Motor neuron (in vitro differentiated cells): ENCODE data around the gene VSIG10L2. TPM values are rescaled to one million over a fixed set of nuclear protein-coding genes. Genes with fewer than 3 reads are reported as not detected.
A peak's percentile ranks its signal among the peaks of the same experiment; 100 is the strongest.

ENCODE experiments used
- ATAC-seq, 8 experiments: fragments of 200-7000 bp; cut with Tn5 transposase; replicated peaks in 6 of 8; 2 replicates each; pipeline ENCODE4 v1.8.0; 2021; ENCODE audit warnings: mild to moderate bottlenecking in 8 of 8, moderate library complexity in 8 of 8
- H3K27ac ChIP-seq, 2 donors: fragments of 250-450 bp; sonication (Bioruptor Pico); 2 replicates each; pipeline ENCODE4 v1.9.0; 2021; ENCODE audit warnings: antibody characterized with exemption in 2 of 2, mild to moderate bottlenecking in 2 of 2, moderate library complexity in 1 of 2
- H3K4me1 ChIP-seq, 2 donors: fragments of 250-450 bp; sonication (Bioruptor Pico); replicated peaks in 1 of 2; 2 replicates each; pipeline ENCODE4 v1.6.1; 2021; ENCODE audit warnings: antibody characterized with exemption in 2 of 2, mild to moderate bottlenecking in 2 of 2, moderate library complexity in 1 of 2
- H3K4me3 ChIP-seq, 5 donors: fragments of 250-450 bp; sonication (Bioruptor Pico); 2 replicates each; pipeline ENCODE4 v1.9.0; 2021; ENCODE audit warnings: antibody characterized with exemption in 5 of 5, mild to moderate bottlenecking in 5 of 5, moderate library complexity in 4 of 5
- WGBS, 10 experiments: fragments of 450-650 bp; shearing (Covaris generic); methylation state at CpG; one replicate each; pipeline ENCODE4 v1.0.0; 2022; 5-methylcytosine and 5-hydroxymethylcytosine counted together
- in situ Hi-C, 9 experiments: fragments of 400-800 bp; cut with MboI; loops; one replicate each; pipeline ENCODE4 v1.15.0; 2021; ENCODE audit warnings: low sequenced_read_pairs in 9 of 9, low pct_unique_long_range_greater_than_20kb in 2 of 9; ENCODE audit not compliant: unreplicated experiment in 9 of 9
- total RNA-seq, 8 experiments: library from RNA; unstranded; fragments of 300-600 nt; gene quantifications; 2 replicates each; pipeline versions ENCODE4 v1.2.3 to v1.2.4, GENCODE V29; 2022

VSIG10L2 gene
- total RNA-seq, 8 experiments from 2014 or later: 0.05 to 0.47 (median 0.09) TPM; not detected in 3

DNA sequence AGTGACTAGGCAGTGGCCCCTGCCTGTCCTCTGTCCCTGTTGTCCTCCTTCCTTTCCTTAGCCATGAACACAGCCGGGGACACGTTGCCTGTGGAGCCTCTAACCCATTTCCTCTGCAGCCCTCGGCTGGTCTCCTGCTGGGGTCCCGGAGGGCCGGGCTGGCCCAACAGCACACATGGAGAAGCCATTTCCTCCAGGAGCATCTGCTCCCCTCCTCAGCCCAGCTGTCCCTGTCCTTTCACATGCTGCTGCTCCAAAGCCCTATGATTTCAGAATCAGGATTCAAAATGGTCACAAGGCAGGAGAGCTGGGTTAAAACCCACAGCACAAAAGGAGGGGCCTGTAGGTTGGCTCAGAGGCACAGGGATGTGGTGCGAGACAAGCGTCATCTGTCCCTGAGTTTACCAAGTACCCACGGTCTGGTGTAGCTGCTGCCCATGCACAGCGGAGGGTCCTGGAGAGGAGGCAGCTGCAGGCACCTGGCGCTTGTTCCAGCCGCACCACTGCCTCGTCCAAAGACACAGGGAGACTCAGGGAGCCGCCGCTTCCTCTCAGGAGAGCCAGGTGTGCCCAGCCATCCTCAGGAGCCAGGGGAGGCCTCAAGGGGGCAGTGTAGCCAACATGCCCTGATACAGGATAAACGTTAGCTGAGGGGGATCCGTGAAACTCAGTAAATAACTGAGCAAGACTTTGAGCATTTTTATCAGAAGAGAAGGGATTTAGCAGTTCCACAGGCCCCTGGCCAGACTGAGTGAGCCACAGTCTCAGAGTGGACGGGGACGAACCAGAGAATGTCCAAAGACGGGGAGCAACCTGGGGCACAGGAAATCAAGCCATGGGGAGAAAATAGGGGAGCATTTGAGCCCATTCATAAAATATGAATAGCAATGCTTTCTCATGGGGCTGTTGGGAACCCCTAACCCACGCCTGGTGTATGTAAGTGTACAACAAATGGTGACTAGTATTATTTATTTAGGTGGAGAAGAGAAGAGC is 3.9 kb upstream of the VSIG10L2 start:
- WGBS, 10 experiments: 0 to 52% (median 14%) methylated on average over 3 to 9 of the region's 20 CpGs; no CpG with 5 or more reads in 3 of the 10 experiments
- peak; percentile 30 to 88 (median 64) for ATAC-seq
- Histone ChIP-seq H3K4me1 (peaks cover 0 to 9% of the 10 kb centered on the region in 2 donors), H3K4me3 (no peak overlapping the region), H3K27ac (no peak overlapping the region)
- in situ Hi-C loops: loop anchor here in 2 of 9 experiments (25.0 kb wide), 2 partner anchors 120 to 245 kb away; partner anchors contain the start of gene CDON (in 1 of the 2)

DNA sequence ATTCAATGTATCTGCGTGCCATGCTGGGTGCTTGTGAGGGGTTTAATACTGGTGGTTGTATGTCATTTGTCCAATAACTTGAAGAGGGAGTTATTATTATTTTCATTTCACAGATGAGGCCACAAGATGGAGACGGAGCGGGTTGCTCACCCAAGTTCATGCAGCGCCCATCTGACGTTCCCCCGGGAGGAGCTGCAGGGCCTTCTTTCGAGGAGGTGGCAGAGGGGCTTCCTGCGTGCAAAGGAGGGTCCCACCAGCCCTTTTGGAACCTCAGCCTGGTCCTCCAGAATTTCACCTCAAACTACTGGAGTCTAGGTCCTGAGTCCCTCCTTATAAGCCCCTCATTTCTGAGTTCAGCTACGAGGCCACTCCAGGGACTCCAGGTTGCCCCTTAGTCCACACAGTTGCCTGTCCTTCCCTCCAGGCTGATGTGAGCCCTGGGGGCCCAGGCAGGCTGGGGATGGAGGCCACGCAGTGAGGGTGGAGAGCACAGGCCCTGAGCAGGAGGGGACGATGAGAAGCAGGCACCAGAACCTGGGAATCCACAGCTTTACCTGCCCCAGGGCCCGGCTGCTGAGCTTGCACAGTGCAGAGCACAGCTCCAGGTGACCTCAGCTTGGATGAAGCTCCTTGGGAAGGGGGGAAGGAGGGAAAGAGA is 2.9 kb upstream of the VSIG10L2 start:
- WGBS, 10 experiments: 61 to 100% (median 89%) methylated on average over 1 to 9 of the region's 12 CpGs; no CpG with 5 or more reads in 1 of the 10 experiments
- Histone ChIP-seq H3K27ac (no peak overlapping the region), H3K4me1 (peaks cover 0 to 9% of the 10 kb centered on the region in 2 donors), H3K4me3 (no peak overlapping the region)
- no peak for ATAC-seq
- in situ Hi-C loops: loop anchor here in 2 of 9 experiments (25.0 kb wide), 2 partner anchors 119 to 244 kb away; partner anchors contain the start of gene CDON (in 1 of the 2)

DNA sequence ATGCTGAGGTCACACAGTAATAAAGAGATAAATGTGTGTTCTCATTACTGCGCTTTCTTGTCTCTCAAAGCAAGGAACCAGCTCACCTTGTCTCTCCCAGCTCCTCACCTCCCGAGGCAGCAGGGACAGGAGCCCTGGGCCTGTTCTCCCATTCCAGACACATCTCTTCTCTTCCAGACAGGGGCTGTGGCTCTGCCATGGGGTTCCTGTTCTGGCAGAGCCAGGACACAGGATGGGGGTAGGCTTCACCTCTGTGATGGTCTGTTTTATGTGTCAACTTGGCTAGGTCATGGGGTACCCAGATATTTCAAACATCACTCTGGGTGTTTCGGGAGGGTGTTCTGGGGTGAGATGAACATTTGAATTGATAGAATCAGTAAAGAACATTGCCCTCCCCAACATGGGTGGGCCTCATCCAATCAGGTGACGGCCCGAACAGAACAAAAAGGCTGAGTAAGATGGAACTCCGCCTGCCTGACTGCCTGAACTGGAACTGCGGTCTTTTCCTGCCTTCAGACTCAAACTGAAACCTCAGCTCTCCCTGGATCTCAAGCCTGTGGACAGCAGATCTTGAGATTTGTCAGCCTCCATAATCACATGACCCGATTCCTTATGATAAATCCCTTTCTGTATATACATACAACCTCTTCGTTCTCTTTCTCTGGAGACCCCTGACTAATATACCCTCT is 2.0 kb upstream of the VSIG10L2 start:
- no peak for ATAC-seq
- WGBS, 10 experiments: 73 to 100% (median 89%) methylated on average over 1 to 6 of the region's 9 CpGs; no CpG with 5 or more reads in 1 of the 10 experiments
- no peak overlapping the region for H3K27ac ChIP-seq
- H3K4me1 ChIP-seq: peaks cover 0 to 9% of the 10 kb centered on the region in 2 donors
- in situ Hi-C loops: loop anchor here in 2 of 9 experiments (25.0 kb wide), 2 partner anchors 118 to 243 kb away; partner anchors contain the start of gene CDON (in 1 of the 2)
- H3K4me3 ChIP-seq: no peak overlapping the region

DNA sequence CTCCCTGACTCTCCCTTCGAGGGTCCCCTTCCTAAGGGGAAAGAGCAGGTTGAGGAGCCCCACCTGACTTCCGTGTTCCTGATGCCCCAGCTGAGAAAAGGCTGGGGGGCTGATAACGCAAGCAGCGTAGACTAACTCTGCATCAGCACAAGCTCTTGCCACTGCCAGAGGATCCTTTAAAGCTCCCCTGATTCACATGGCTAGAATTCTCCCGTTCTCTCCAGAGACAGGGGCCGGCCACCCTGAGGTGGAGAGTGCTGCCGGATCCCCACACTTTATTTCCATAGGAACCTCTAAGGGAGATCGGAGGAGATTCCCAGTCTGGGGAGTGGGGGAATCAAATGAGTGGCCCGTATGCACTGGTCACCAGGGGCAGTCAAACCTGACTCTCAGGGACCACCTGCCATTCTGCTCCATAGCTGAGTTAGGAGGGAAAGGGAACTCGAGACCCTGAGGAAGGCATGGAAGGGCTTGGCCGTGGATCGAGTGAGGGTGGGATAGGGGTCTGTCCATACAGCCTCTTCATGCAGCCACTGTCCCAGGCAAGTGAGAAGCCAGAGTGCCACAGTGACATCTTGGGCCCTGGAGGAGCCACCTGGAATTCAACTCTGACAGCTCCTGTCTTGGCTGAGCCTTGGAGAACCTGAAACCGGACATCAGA is 1.4 kb upstream of the VSIG10L2 start:
- no peak for ATAC-seq
- in situ Hi-C loops: loop anchor here in 2 of 9 experiments (25.0 kb wide), 2 partner anchors 118 to 243 kb away; partner anchors contain the start of gene CDON (in 1 of the 2)
- Histone ChIP-seq H3K27ac (no peak overlapping the region), H3K4me3 (no peak overlapping the region), H3K4me1 (peaks cover 0 to 3% of the 10 kb centered on the region in 2 donors)
- 0 to 82% (median 74%) methylated on average over 1 to 5 of the region's 13 CpGs; no CpG with 5 or more reads in 3 of the 10 experiments for WGBS, 10 experiments

DNA sequence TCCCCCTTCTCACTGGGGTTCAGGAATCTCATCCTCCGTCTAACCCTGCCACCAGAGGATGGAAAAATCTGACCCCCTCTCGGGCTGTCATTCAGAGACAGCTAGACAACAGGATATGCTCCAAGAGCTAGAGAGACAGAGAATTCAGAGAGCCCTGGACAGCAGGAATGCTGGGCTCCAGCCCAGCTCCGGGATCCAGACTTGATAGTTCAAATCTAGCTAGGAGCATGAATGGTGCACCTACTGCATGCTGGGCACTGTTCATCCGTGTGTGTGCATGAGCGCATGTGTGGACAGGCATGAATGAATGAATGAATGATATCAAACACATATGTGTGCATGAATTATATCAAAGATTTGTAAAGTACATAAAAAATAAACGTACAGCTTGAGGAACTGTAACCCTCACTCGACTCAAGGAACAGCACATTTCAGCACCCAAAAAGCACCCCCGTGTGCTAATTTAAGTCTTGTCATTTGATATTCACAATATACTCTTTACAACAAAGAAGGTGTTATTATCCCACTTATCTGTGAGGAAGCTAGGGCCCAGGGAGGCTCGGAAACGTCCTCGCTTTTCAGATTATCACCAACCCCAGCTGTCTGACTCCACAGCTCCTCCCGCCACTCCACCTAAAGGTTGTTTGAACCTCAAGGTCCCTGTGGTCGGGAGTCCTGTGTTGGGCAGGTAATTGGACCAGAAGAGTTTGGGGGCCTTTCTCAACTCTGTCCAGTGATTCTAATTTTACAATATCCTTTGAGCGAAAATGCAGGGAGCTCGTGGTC is 640 bp upstream of the VSIG10L2 start:
- no peak for ATAC-seq
- WGBS, 10 experiments: 50 to 100% (median 76%) methylated on average over 3 to 13 of the region's 15 CpGs; no CpG with 5 or more reads in 1 of the 10 experiments
- Histone ChIP-seq H3K27ac (no peak overlapping the region), H3K4me1 (peaks cover 0 to 3% of the 10 kb centered on the region in 2 donors), H3K4me3 (no peak overlapping the region)
- in situ Hi-C loops: loop anchor here in 2 of 9 experiments (25.0 kb wide), 2 partner anchors 117 to 242 kb away; partner anchors contain the start of gene CDON (in 1 of the 2)

DNA sequence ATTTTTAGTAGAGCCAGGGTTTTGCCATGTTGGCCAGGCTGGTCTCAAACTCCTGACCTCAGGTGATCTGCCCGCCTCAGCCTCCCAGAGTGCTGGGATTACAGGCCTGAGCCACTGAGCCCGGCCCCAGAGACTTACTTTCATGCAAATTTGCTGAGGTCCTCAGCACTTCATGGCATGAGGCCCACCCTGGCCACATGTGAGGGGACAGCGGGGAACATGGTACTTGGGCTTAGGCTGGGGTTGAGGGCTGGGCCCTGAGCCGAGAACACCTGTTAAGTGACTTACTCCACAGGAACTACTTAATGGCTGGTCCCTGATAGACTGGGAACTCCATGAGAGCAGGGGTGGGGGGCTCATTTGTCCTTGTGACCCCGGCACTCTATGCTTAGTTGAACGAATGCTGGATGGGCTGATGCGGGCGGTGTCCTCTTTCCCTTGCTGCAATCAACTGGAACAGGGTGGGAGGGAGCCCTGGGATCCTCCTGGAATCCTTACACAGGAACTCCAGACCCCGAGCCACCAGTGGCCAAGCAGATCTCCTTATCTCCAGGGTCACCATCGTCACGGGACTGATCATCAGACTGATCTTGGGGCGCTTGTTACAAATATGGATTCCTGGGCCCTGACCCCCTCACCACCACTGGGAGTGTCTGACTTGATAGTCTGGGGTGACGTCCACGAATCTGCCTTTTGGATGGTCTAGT is 1.0 kb downstream of the VSIG10L2 start:
- WGBS, 10 experiments: 92 to 100% (median 96%) methylated on average over 1 to 3 of the region's 14 CpGs; no CpG with 5 or more reads in 7 of the 10 experiments
- Histone ChIP-seq H3K27ac (no peak overlapping the region), H3K4me1 (peaks cover 0 to 3% of the 10 kb centered on the region in 2 donors), H3K4me3 (no peak overlapping the region)
- no peak for ATAC-seq
- in situ Hi-C loops: loop anchor here in 2 of 9 experiments (25.0 kb wide), 2 partner anchors 115 to 240 kb away; partner anchors contain the start of gene CDON (in 1 of the 2)

DNA sequence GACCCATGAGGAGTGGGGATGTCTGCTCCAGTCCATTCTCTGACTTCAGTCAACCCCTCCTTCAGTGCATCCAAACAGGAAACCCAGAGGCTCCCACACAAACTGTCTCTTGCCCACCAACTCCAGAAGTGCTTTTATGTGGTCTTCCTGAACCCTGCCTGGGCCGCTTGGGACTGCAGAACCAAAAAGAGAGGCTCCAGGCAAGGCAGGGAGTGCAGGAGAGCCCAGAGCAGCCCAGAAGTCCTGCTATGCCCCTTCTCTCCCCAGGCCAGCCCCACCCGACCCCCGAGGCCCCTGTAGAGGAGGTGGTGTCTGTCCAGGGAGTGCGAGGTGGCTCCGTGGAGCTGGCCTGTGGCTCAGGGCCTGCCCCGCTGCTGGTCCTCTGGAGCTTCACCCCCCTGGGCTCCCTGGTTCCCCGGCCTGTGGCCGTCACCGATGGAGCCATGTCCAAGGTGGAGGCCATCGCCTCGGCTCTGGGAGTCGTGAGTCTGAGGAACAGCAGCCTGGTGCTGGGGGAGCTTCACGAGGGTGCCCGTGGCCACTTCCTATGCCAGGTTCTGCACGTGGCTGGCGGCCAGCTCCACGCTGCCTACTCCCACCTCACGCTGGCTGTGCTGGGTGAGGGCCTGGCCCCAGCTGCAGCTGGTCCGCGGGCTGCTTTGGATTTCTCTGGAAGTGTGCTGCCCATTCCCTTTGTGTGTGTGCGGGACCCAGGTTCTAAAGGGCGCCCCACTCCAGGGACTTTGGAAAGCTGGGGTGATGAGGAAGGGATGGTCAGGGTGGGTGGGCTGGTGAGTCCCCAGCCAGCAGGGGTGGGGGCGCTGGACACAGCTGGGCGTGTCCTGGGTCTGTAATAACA is 1.8 kb downstream of the VSIG10L2 start:
- 20 to 98% (median 80%) methylated on average over 1 to 7 of the region's 24 CpGs; no CpG with 5 or more reads in 6 of the 10 experiments for WGBS, 10 experiments
- no peak overlapping the region for H3K4me3 ChIP-seq
- no peak overlapping the region for H3K27ac ChIP-seq
- H3K4me1 ChIP-seq: no peaks in the 10 kb centered on the region
- in situ Hi-C loops: loop anchor here in 2 of 9 experiments (25.0 kb wide), 2 partner anchors 115 to 240 kb away; partner anchors contain the start of gene CDON (in 1 of the 2)
- ATAC-seq: no peak

DNA sequence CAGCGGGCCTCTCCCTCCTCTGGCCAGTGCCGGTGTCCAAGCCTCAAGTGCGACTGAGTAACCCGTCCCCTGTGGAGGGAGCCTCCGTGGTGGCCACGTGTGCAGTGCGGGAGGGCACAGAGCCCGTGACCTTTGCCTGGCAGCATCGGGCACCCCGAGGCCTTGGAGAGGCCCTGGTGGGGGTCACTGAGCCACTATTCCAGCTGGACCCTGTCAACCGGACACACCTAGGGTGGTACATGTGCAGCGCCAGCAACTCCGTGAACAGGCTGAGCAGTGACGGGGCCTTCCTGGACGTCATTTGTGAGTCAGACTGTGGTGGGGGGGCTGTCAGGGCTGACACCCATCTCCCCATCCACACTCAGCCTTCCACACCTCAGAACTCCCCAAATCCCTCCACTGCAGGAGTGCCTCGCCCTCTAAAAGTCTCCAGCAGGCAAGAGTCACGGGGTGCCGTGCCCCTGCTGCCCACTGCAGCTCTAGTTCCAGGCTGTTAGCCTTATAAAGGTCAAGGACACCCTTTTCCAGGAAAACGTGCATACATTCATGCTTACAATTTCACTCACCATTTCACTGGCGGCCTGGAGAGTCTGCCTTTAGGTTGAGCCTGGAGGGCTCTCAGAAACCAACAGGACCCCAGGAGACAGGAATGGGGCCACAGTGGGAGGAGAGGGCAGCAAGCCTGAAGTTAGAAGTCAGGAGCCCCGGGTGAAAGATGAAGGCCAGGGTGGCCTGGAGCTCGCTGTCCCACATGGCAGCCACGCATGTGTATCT is 2.6 kb downstream of the VSIG10L2 start:
- WGBS, 10 experiments: 0 to 90% (median 80%) methylated on average over 2 to 10 of the region's 23 CpGs; no CpG with 5 or more reads in 1 of the 10 experiments
- H3K27ac ChIP-seq: no peak overlapping the region
- in situ Hi-C loops: loop anchor here in 2 of 9 experiments (25.0 kb wide), 2 partner anchors 114 to 239 kb away; partner anchors contain the start of gene CDON (in 1 of the 2)
- H3K4me3 ChIP-seq: no peak overlapping the region
- no peak for ATAC-seq
- H3K4me1 ChIP-seq: no peaks in the 10 kb centered on the region

DNA sequence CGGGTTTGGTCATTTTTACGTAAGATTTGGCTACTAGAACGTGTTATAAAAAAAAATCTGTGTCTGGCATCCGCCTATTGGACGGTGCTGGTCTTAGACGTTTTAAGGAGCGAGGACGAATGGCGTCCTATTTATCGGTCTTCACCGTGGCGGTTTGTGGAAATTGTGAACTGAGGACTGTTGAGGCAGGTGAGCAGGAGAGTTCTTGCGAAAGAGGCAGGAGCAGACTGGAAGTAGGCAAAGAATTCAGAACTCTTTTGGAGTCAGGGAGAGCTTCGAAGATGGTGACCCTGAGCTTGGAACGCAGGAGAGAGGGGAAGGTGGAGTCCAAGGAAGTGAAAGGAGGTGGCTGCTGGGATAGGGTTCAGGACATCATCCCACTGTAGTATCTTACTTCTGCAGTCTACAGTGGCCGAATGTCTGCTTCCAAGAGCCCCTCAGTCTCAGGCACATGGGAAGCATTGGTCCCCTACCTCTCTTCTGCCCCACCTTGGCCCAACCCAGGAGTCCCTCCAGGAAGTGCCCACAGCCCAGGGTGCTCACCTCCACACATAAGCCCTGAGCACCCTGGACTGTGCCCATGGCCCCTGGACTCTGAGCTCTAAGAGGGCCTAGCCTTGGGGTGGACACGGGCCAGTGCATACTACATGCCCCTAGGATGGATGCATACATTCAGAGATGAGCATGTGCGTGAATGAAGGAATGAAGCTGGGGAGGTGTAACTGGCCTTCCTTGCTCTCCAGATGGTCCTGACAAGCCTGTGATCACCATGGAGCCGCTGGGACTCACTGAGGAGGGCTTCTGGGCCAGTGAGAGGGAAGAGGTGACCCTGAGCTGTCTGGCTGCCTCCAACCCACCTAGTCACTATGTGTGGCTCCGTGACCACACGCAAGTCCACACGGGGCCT is 3.7 kb downstream of the VSIG10L2 start:
- Histone ChIP-seq H3K4me1 (no peaks in the 10 kb centered on the region), H3K27ac (no peak overlapping the region), H3K4me3 (no peak overlapping the region)
- in situ Hi-C loops: loop anchor here in 2 of 9 experiments (25.0 kb wide), 2 partner anchors 113 to 238 kb away; partner anchors contain the start of gene CDON (in 1 of the 2)
- WGBS, 10 experiments: 77 to 97% (median 93%) methylated on average over 4 to 16 of the region's 22 CpGs
- no peak for ATAC-seq
